Dendritic cell treated with granulocyte-macrophage colony-stimulating factor and Interleukin-4, amounts not matched to agents 40 ng/mL and 50 ng/mL, for 4 days (primary cell): ENCODE data around the gene CCDC60.

ENCODE experiments used
- H3K27ac Mint-ChIP-seq: one replicate; pipeline ENCODE4 v1.8.0; 2022; ENCODE audit warnings: mild to moderate bottlenecking, mixed read lengths
- H3K27me3 Mint-ChIP-seq: one replicate; pipeline ENCODE4 v1.8.0; 2022; ENCODE audit warnings: mild to moderate bottlenecking, mixed read lengths
- H3K36me3 Mint-ChIP-seq: one replicate; pipeline ENCODE4 v1.8.0; 2022; ENCODE audit warnings: low read depth, mixed read lengths
- H3K4me1 Mint-ChIP-seq: one replicate; pipeline ENCODE4 v1.8.0; 2022; ENCODE audit warnings: low read depth, mixed read lengths
- H3K4me3 Mint-ChIP-seq: one replicate; pipeline ENCODE4 v1.8.0; 2022; ENCODE audit warnings: mild to moderate bottlenecking, moderate library complexity, mixed read lengths
- H3K9me3 Mint-ChIP-seq: one replicate; pipeline ENCODE4 v1.8.0; 2022; ENCODE audit warnings: mixed read lengths
- intact Hi-C: fragments of 100-400 bp; cut with micrococcal nuclease; formaldehyde crosslinking; loops from one replicate; pipeline ENCODE4 v1.15.0; 2022

The CCDC60 gene

DNA sequence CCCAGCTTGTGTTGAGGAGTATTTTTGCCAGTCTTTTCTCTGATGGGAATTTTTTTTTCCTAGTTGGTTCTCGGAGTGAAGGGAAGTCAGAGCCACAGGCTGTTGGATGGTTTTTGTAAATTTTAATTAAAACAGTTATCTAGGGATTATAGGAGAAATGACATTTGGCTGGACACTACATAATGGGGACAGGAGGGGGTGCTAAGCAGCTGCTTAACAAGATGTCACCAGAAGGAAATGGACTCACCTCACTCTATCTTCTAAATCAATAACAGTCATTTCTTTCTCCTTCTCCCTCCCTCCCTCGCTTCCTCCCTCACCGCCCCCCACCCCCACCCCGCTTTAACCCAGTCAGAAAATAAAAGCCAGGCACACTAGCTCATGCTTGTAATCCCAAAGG is 165.7 kb downstream of the CCDC60 start:
- Mint-ChIP-seq H3K9me3 (no peaks in the 10 kb centered on the region), H3K4me3 (no peak overlapping the region), H3K36me3 (no peaks in the 10 kb centered on the region), H3K27ac (no peak overlapping the region), H3K4me1 (no peaks in the 10 kb centered on the region), H3K27me3 (peaks cover 6% of the 10 kb centered on the region)
- intact Hi-C loops, result no loop called here

DNA sequence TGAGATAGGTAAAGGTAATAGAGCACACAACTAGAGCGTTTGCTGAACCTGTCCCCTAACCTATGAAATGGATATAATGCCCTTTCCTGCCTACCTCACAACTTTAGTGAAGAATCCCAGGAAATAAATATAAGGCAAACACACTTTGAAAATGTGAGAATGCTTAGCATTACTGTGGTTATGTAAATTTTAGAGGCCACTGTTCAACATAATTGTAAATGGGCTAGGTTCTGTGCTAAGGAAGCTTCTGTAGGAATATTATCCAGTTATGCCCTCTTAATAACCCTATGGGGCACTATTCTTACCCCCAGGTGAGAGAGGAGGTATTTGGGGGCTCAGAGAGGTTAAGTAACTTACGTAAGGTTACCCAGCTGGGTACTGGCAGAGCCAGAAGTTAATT is 166.5 kb downstream of the CCDC60 start:
- H3K9me3 Mint-ChIP-seq, result no peaks in the 10 kb centered on the region
- H3K27me3 Mint-ChIP-seq, result peaks cover 6% of the 10 kb centered on the region
- H3K4me1 Mint-ChIP-seq, result no peaks in the 10 kb centered on the region
- intact Hi-C loops, result no loop called here
- H3K27ac Mint-ChIP-seq, result no peak overlapping the region
- no peaks in the 10 kb centered on the region for H3K36me3 Mint-ChIP-seq
- H3K4me3 Mint-ChIP-seq, result no peak overlapping the region

DNA sequence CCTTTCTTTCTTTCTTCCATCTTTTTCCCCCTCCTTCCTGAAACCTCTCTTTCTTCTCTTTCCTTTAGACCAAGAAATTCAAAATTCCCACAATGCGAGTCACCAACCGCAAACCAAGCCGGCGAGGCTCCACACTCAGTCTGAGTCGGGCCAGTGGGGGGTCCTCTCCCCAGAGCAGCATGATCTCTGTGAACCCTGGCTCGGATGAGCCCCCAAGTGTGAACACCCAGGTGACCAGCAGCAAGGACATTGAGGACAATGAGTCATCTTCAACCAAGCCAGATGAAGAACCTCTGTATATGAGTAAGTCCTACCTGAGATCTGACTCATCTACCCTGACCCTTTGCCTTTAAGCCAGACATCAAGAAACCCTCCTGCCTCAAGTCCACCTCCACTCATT is 170.5 kb downstream of the CCDC60 start:
- H3K27me3 Mint-ChIP-seq, result no peaks in the 10 kb centered on the region
- no peak overlapping the region for H3K4me3 Mint-ChIP-seq
- no peak overlapping the region for H3K27ac Mint-ChIP-seq
- H3K4me1 Mint-ChIP-seq, result no peaks in the 10 kb centered on the region
- H3K36me3 Mint-ChIP-seq, result no peaks in the 10 kb centered on the region
- intact Hi-C loops, result no loop called here
- H3K9me3 Mint-ChIP-seq, result no peaks in the 10 kb centered on the region

- Mint-ChIP-seq H3K4me1 (no peaks in the 10 kb centered on the region), H3K27ac (no peak overlapping the region), H3K36me3 (no peaks in the 10 kb centered on the region), H3K4me3 (no peak overlapping the region), H3K27me3 (no peaks in the 10 kb centered on the region), H3K9me3 (no peaks in the 10 kb centered on the region)
- intact Hi-C loops, result no loop called here
Measured at GRCh38 chr12:119512772-119513497, 178.4 kb downstream of the CCDC60 start.

GRCh38 chr12:119528241-119528640 is 193.7 kb downstream of the CCDC60 start:
- no peak overlapping the region for H3K27ac Mint-ChIP-seq
- H3K36me3 Mint-ChIP-seq, result no peaks in the 10 kb centered on the region
- H3K4me1 Mint-ChIP-seq, result no peaks in the 10 kb centered on the region
- H3K27me3 Mint-ChIP-seq, result no peaks in the 10 kb centered on the region
- H3K4me3 Mint-ChIP-seq, result no peak overlapping the region
- intact Hi-C loops, result no loop called here
- no peaks in the 10 kb centered on the region for H3K9me3 Mint-ChIP-seq

- intact Hi-C loops, result loop anchor here (10.0 kb wide), 1 partner anchor 426 kb away; no protein-coding TSS in a partner anchor
- Mint-ChIP-seq H3K27ac (no peak overlapping the region), H3K4me3 (no peak overlapping the region), H3K36me3 (no peaks in the 10 kb centered on the region), H3K9me3 (no peaks in the 10 kb centered on the region), H3K27me3 (peaks cover 3% of the 10 kb centered on the region), H3K4me1 (no peaks in the 10 kb centered on the region)
Measured at GRCh38 chr12:119540476-119540875, 205.9 kb downstream of the CCDC60 start.

DNA sequence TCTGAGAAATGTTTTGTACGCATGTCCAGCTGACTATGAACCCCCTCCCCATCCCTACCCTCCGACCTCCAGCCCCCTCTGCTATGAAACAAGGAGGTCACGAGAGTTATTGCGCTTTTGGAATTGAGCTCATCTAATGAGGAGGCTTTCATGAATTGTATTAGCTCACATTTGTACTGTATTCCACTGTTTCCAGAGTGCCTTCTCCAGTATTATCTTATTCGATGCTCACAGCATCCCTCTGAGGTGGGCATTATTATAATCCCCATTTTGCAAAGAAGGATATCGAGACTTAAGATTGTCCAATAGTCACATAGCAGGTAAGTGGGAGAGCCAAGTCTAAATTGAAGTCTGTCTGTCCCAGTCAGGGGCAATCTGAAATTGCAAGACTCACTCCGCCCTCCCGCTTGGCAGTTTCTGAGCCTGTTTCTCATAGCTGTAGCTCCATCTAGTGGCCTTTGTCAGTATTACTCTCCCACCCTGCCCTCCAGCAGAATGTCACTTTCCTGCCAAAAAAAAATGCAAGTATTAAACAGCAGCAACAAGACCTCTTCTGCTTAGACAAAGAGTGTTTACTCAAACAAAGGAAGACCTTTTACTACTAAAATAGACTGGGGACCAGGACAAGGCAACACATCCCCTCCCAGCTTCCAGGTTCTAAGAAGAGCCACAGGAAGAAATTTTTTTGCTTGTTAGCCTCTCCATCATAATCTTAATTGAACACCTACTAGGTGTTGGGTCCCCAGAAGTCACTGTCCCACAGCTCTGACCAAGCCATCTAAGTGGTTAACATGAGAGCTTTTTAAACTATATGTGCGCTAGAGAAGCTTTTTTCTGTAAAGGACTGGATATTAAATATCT is 210.5 kb downstream of the CCDC60 start:
- intact Hi-C loops, result loop anchor here (10.0 kb wide), 1 partner anchor 430 kb away; no protein-coding TSS in a partner anchor
- H3K4me3 Mint-ChIP-seq, result no peak overlapping the region
- H3K36me3 Mint-ChIP-seq, result no peaks in the 10 kb centered on the region
- no peak overlapping the region for H3K27ac Mint-ChIP-seq
- H3K27me3 Mint-ChIP-seq, result peaks cover 3% of the 10 kb centered on the region
- no peaks in the 10 kb centered on the region for H3K9me3 Mint-ChIP-seq
- no peaks in the 10 kb centered on the region for H3K4me1 Mint-ChIP-seq

DNA sequence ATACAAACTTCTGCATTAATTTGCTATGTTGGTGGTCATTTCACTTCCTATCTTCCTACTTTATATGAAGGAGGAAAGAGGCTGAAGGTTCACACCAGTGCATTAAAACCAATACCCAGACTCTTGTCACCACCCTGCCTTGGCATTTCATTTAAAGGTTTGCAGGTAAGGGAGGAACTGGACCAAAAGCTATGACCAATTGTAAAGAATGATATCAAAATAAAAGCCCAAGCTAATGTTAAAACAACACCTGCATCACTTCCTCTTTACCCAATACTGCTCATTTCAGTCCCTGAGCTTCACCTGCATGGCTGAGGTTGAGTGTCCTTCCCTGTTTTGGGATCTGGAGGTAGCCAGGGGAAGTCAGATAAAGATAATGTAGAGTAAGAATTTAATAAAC is 211.8 kb downstream of the CCDC60 start:
- Mint-ChIP-seq H3K36me3 (no peaks in the 10 kb centered on the region), H3K9me3 (no peaks in the 10 kb centered on the region), H3K27ac (no peak overlapping the region), H3K4me1 (no peaks in the 10 kb centered on the region), H3K27me3 (peaks cover 5% of the 10 kb centered on the region), H3K4me3 (no peak overlapping the region)
- intact Hi-C loops, result loop anchor here (10.0 kb wide), 1 partner anchor 432 kb away; no protein-coding TSS in a partner anchor

DNA sequence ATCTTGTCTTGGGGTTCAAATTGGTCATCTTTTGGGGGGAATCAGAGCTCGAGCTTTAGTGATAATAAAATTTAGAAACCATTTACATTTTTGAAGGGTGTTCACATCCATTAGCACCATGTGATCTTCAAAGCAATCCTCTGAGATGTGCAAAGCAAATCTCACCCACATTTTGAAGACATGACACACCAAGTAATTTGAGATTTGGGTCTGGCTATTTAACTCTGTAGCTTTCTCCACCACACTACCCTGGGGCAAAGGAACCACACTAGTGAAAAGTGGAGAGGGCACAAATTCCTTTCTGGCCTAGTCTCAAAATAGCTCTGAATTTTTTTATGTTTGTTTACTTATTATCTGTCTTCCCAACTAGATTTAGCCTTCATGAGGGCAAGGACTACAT is 212.5 kb downstream of the CCDC60 start:
- H3K9me3 Mint-ChIP-seq, result no peaks in the 10 kb centered on the region
- peaks cover 5% of the 10 kb centered on the region for H3K27me3 Mint-ChIP-seq
- H3K27ac Mint-ChIP-seq, result no peak overlapping the region
- H3K36me3 Mint-ChIP-seq, result no peaks in the 10 kb centered on the region
- intact Hi-C loops, result loop anchor here (10.0 kb wide), 1 partner anchor 432 kb away; no protein-coding TSS in a partner anchor
- no peaks in the 10 kb centered on the region for H3K4me1 Mint-ChIP-seq
- no peak overlapping the region for H3K4me3 Mint-ChIP-seq

DNA sequence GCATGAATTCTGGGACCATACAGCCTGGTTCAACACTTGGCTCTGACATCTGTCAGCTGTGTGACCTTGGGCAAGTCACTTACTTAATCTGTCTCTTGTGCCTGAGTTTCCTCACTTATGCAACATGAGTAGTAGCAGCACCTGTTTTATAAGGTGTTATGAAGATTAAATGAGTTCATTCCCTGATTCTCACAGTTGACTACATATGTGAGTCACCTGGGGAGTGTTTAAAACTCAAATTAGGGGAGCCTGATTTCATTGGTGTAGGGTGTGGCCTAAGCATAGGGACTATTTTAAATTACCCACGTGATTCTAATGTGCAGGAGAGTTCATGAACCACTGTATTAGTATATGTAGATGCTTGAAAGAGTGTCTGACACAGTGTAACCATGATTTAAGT is 222.3 kb downstream of the CCDC60 start:
- Mint-ChIP-seq H3K4me3 (no peak overlapping the region), H3K36me3 (no peaks in the 10 kb centered on the region), H3K9me3 (no peaks in the 10 kb centered on the region), H3K4me1 (no peaks in the 10 kb centered on the region), H3K27ac (no peak overlapping the region), H3K27me3 (no peaks in the 10 kb centered on the region)
- intact Hi-C loops, result no loop called here

- Mint-ChIP-seq H3K27ac (no peak overlapping the region), H3K4me3 (no peak overlapping the region), H3K36me3 (no peaks in the 10 kb centered on the region), H3K27me3 (no peaks in the 10 kb centered on the region), H3K4me1 (no peaks in the 10 kb centered on the region), H3K9me3 (no peaks in the 10 kb centered on the region)
- intact Hi-C loops, result no loop called here
Measured at GRCh38 chr12:119565404-119565803, 230.9 kb downstream of the CCDC60 start.

GRCh38 chr12:119570771-119571170 is 236.2 kb downstream of the CCDC60 start:
- H3K27ac Mint-ChIP-seq, result no peak overlapping the region
- no peak overlapping the region for H3K4me3 Mint-ChIP-seq
- no peaks in the 10 kb centered on the region for H3K36me3 Mint-ChIP-seq
- H3K4me1 Mint-ChIP-seq, result no peaks in the 10 kb centered on the region
- no peaks in the 10 kb centered on the region for H3K9me3 Mint-ChIP-seq
- peaks cover 1% of the 10 kb centered on the region for H3K27me3 Mint-ChIP-seq
- intact Hi-C loops, result no loop called here

DNA sequence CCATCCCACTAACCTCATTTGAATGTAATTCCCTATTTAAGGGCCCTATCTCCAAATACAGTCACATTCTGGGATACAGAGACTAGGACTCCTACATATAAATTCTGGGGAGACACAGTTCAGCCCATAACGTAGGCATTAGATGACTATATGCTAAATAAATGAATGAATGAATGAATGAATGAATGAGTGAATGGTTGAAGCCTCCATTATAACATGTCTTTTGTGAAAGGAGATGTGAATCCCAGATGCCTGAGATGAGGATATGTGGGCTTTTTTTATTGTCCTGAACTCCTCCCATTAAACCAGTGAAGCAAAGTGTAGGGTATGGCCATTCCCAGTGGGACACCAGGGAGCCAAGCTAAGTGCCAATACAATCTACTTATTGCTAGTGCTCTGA is 238.6 kb downstream of the CCDC60 start:
- Mint-ChIP-seq H3K9me3 (no peaks in the 10 kb centered on the region), H3K27ac (no peak overlapping the region)

DNA sequence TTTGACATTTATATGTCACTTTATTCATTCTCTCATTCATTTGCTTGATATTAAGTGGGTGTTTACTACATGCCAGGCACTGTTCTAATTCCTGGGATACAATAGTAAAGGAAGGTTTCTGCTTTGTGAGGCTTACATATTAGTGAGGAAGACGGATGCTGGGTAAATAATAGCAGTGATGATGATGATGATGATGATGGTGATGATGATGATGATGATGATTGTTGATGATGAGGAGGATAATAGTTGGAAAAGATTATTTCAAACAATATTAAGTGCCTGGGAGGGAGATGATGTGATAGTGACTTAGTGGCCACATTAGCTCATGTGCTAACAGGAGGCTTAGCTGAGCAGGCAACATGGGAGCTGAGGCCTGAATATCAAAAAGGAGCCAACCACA is 239.7 kb downstream of the CCDC60 start:
- Mint-ChIP-seq H3K9me3 (no peaks in the 10 kb centered on the region), H3K4me3 (no peak overlapping the region), H3K4me1 (no peaks in the 10 kb centered on the region), H3K36me3 (no peaks in the 10 kb centered on the region), H3K27me3 (peaks cover 8% of the 10 kb centered on the region), H3K27ac (no peak overlapping the region)
- intact Hi-C loops, result no loop called here

More for the DNA sequence above, 238.6 kb downstream of the CCDC60 start:
- Mint-ChIP-seq H3K27me3 (peaks cover 7% of the 10 kb centered on the region), H3K4me3 (no peak overlapping the region), H3K36me3 (no peaks in the 10 kb centered on the region), H3K4me1 (no peaks in the 10 kb centered on the region)
- intact Hi-C loops, result no loop called here
